SW480 (cell line): Measurements from ENCODE around the gene ENOX1.
A peak's percentile ranks its signal among the peaks of the same experiment; 100 is the strongest.
"Not testable (repeated sequence)": the region's sequence is repeated elsewhere in the genome, so short reads cannot be mapped to it uniquely, and the experiment has no call there.

Experiments used
- DNase-seq: peaks from one replicate; pipeline ENCODE4 v3.0.0-alpha.2; 2016; ENCODE audit warnings: low spot score

ENOX1 gene

GRCh38 chr13:43786766-43787517, at the start of gene ENOX1:
ENOX1 (minus strand) TSS chr13:43786972.
- peak; percentile 64 for DNase-seq

- DNase-seq: peak; percentile 8
These were observed 48.9 kb upstream of the ENOX1 start for GRCh38 chr13:43835701-43836100.

GRCh38 chr13:43831088-43831487, 44.3 kb upstream of the ENOX1 start:
- no peak for DNase-seq

- DNase-seq: no peak
These were observed 43.7 kb upstream of the ENOX1 start for GRCh38 chr13:43830497-43830881.

- DNase-seq: not testable (repeated sequence)
These were observed 37.9 kb upstream of the ENOX1 start for GRCh38 chr13:43824656-43825055.

- no peak for DNase-seq
These were observed 36.2 kb upstream of the ENOX1 start for GRCh38 chr13:43822969-43823368.

GRCh38 chr13:43816401-43816889, 29.7 kb upstream of the ENOX1 start:
- no peak for DNase-seq

GRCh38 chr13:43815204-43815603, 28.4 kb upstream of the ENOX1 start:
- no peak for DNase-seq

GRCh38 chr13:43808676-43809075, 21.9 kb upstream of the ENOX1 start:
- DNase-seq: no peak

- no peak for DNase-seq
These were observed 18.9 kb upstream of the ENOX1 start for GRCh38 chr13:43805681-43806128.

- peak; percentile 42 for DNase-seq
These were observed 18.3 kb upstream of the ENOX1 start for GRCh38 chr13:43805071-43805468.

- DNase-seq: peak; percentile 56
These were observed 17.8 kb upstream of the ENOX1 start for GRCh38 chr13:43804461-43805070.

GRCh38 chr13:43802511-43802910, 15.7 kb upstream of the ENOX1 start:
- no peak for DNase-seq

- DNase-seq: no peak
These were observed 14.1 kb upstream of the ENOX1 start for GRCh38 chr13:43800828-43801227.

GRCh38 chr13:43799191-43799590, 12.4 kb upstream of the ENOX1 start:
- no peak for DNase-seq

- no peak for DNase-seq
These were observed 11.1 kb upstream of the ENOX1 start for GRCh38 chr13:43797869-43798268.

- no peak for DNase-seq
These were observed 10.4 kb upstream of the ENOX1 start for GRCh38 chr13:43797159-43797558.

GRCh38 chr13:43794416-43794815, 7.6 kb upstream of the ENOX1 start:
- DNase-seq: no peak

- DNase-seq: no peak
These were observed 5.5 kb upstream of the ENOX1 start for GRCh38 chr13:43792076-43792881.

GRCh38 chr13:43787997-43788396, 1.2 kb upstream of the ENOX1 start:
- peak; percentile 68 for DNase-seq

GRCh38 chr13:43787518-43787891, 733 bp upstream of the ENOX1 start:
- no peak for DNase-seq

GRCh38 chr13:43786472-43786765, 353 bp downstream of the ENOX1 start:
- no peak for DNase-seq
